Endothelial cell of umbilical vein (primary cell): ENCODE measurements around the gene NRGN. TPM values are rescaled to one million over a fixed set of nuclear protein-coding genes. Genes with fewer than 3 reads are reported as not detected.

Source experiments
- BruUV-seq: library from RNA; stranded (reverse); fragments of 400-500 nt; replicated peaks from 2 replicates; lab custom pipeline; 2021; lab: Mats Ljungman, UMichigan
- CTCF ChIA-PET: fragments of 300-600, 350-600 bp; sonication (Branson Sonifier 250); formaldehyde crosslinking; loops from one replicate; lab custom pipeline; 2021; ENCODE audit warnings: antibody characterized with exemption, inconsistent platforms; lab: Charles Lee
- POLR2A ChIA-PET: fragments of 300-600, 350-600 bp; sonication (Branson Sonifier 250); formaldehyde crosslinking; loops from one replicate; lab custom pipeline; 2021; ENCODE audit warnings: antibody characterized with exemption, inconsistent platforms; lab: Charles Lee
- DNase-seq: peaks from one replicate; pipeline ENCODE4 v3.0.0-alpha.2; 2011; ENCODE audit warnings: low read depth, low spot score
- FAIRE-seq: peaks from 2 replicates; lab custom pipeline; 2011; peaks lifted over from hg19 to GRCh38; lab: Jason Lieb, UNC
- H2AFZ ChIP-seq: 2 replicates; pipeline ENCODE4 v1.6.0; 2012; ENCODE audit warnings: low read depth, low read length, control low read depth, inconsistent platforms
- H3K27ac ChIP-seq: 2 replicates; pipeline ENCODE4 v1.5.1; 2011; ENCODE audit warnings: low read depth, mild to moderate bottlenecking, control low read depth, low read length, moderate library complexity; ENCODE audit not compliant: insufficient read depth
- H3K27me3 ChIP-seq, 2 experiments: 2 replicates each; pipeline versions ENCODE4 v1.6.0 to v1.6.1; 2011; ENCODE audit warnings: low read length in 2 of 2, mixed read lengths in 1 of 2; ENCODE audit not compliant: control insufficient read depth in 2 of 2, insufficient read depth in 2 of 2
- H3K36me3 ChIP-seq, 2 experiments: 2 replicates in 1 of 2; 3 replicates in 1 of 2; pipeline ENCODE4 v1.5.1; 2011; ENCODE audit warnings: low read length in 2 of 2, mild to moderate bottlenecking in 1 of 2, moderate library complexity in 1 of 2; ENCODE audit not compliant: control insufficient read depth in 2 of 2, insufficient read depth in 2 of 2; ENCODE audit errors: extremely low read depth in 1 of 2
- H3K4me1 ChIP-seq: 3 replicates; pipeline ENCODE4 v1.5.1; 2011; ENCODE audit warnings: mild to moderate bottlenecking, low read length; ENCODE audit not compliant: control insufficient read depth, insufficient read depth; ENCODE audit errors: extremely low read depth
- H3K4me2 ChIP-seq: 2 replicates; pipeline ENCODE4 v1.6.1; 2011; ENCODE audit warnings: low read length, control low read depth, mixed read lengths; ENCODE audit not compliant: insufficient read depth
- H3K4me3 ChIP-seq, 3 experiments: fragments of 200-600 bp in 1 of 3; sonication (generic), shearing (Covaris generic) in 1 of 3; replicated peaks in 1 of 3; 2 replicates each; pipeline ENCODE4 v1.5.1; 2011 to 2016; ENCODE audit warnings: control low read depth in 3 of 3, low read length in 3 of 3, mild to moderate bottlenecking in 2 of 3, inconsistent platforms in 1 of 3, low read depth in 1 of 3, moderate library complexity in 1 of 3; ENCODE audit not compliant: insufficient read depth in 1 of 3
- H3K79me2 ChIP-seq: 2 replicates; pipeline ENCODE4 v1.6.0; 2012; ENCODE audit warnings: low read length, inconsistent platforms; ENCODE audit not compliant: control insufficient read depth, insufficient read depth
- H3K9ac ChIP-seq: replicated peaks from 2 replicates; pipeline ENCODE3; 2011; ENCODE audit warnings: low read length, control low read depth; ENCODE audit not compliant: insufficient read depth; ENCODE audit errors: extremely low read depth
- H3K9me1 ChIP-seq: replicated peaks from 3 replicates; pipeline ENCODE4 v1.6.0; 2011; ENCODE audit warnings: mild to moderate bottlenecking, low read length; ENCODE audit not compliant: control insufficient read depth, insufficient read depth; ENCODE audit errors: extremely low read depth
- H3K9me3 ChIP-seq: replicated peaks from 2 replicates; pipeline ENCODE4 v1.5.1; 2012; ENCODE audit warnings: low read length, inconsistent platforms; ENCODE audit not compliant: control insufficient read depth, insufficient read depth
- H4K20me1 ChIP-seq: replicated peaks from 2 replicates; pipeline ENCODE3; 2011; ENCODE audit warnings: mild to moderate bottlenecking, low read length; ENCODE audit not compliant: control insufficient read depth, insufficient read depth; ENCODE audit errors: extremely low read depth
- EZH2 ChIP-seq: IDR thresholded peaks from 2 replicates; pipeline ENCODE4 v1.6.1; 2012; ENCODE audit warnings: borderline replicate concordance, low read depth, mild to moderate bottlenecking, moderate library complexity, low read length, inconsistent platforms; ENCODE audit not compliant: severe bottlenecking
- FOS ChIP-seq: IDR thresholded peaks from 2 replicates; pipeline ENCODE4 v1.6.1; 2011; ENCODE audit warnings: mild to moderate bottlenecking, low read length, moderate library complexity, borderline replicate concordance; ENCODE audit not compliant: insufficient read depth
- GATA2 ChIP-seq: IDR thresholded peaks from 2 replicates; pipeline ENCODE4 v1.7.0; 2011; ENCODE audit warnings: low read depth, mild to moderate bottlenecking, moderate library complexity, mixed read lengths, low read length; ENCODE audit not compliant: insufficient read length, insufficient read depth
- JUN ChIP-seq: IDR thresholded peaks from 2 replicates; pipeline ENCODE4 v1.6.1; 2011; ENCODE audit warnings: borderline replicate concordance, low read depth; ENCODE audit not compliant: insufficient read length, insufficient read depth
- MAX ChIP-seq: IDR thresholded peaks from 2 replicates; pipeline ENCODE4 v1.6.1; 2011; ENCODE audit not compliant: insufficient read depth, insufficient read length
- MYC ChIP-seq: IDR thresholded peaks from one replicate; pipeline ENCODE4 v1.6.1; 2011; ENCODE audit warnings: mild to moderate bottlenecking, low read depth, low read length
- POLR2A ChIP-seq: IDR thresholded peaks from 2 replicates; pipeline ENCODE4 v1.6.1; 2012; ENCODE audit warnings: low read depth, mild to moderate bottlenecking, control low read depth, low read length
- POLR2AphosphoS5 ChIP-seq: IDR thresholded peaks from 2 replicates; pipeline ENCODE4 v1.6.1; 2012; ENCODE audit warnings: low read depth, mild to moderate bottlenecking, control low read depth, low read length, moderate library complexity; ENCODE audit not compliant: insufficient read depth
- dilution Hi-C: fragments of 300-500 bp; cut with MboI; formaldehyde crosslinking; loops from one replicate; pipeline ENCODE4 v1.15.0; 2019; ENCODE audit warnings: low sequenced_read_pairs; ENCODE audit not compliant: extremely low pct_ligation_motif_present
- intact Hi-C: fragments of 100-400 bp; cut with micrococcal nuclease; formaldehyde crosslinking; loops from one replicate; pipeline ENCODE4 v1.10.0; 2022
- polyA plus RNA-seq, 4 experiments: library from polyadenylated mRNA; depleted of rRNA in 3 of 4; stranded (reverse) in 3 of 4; unstranded in 1 of 4; fragments of >200 nt; gene quantifications; 2 replicates each; pipeline versions ENCODE4 v1.2.1 to v1.2.3, GENCODE V29; 2011 to 2012; ENCODE audit warnings: missing spikeins in 1 of 4
- total RNA-seq: library from RNA; stranded (reverse); gene quantifications from 2 replicates; pipeline ENCODE4 v1.2.3, GENCODE V29; 2021
- TF ChIP-seq, protein P1 (sequence below), 2 donors: IDR thresholded peaks; 1 replicate in 1 of 2; 2 replicates in 1 of 2; pipeline ENCODE4 v1.5.1; 2011; ENCODE audit warnings: low read length in 2 of 2, mild to moderate bottlenecking in 2 of 2, moderate library complexity in 2 of 2, control low read depth in 1 of 2, inconsistent platforms in 1 of 2, low read depth in 1 of 2; ENCODE audit not compliant: insufficient read depth in 1 of 2; ENCODE audit errors: extremely low read depth in 1 of 2

The NRGN gene
- total and polyA plus RNA-seq, 2 donors (not counting 3 experiments of a cell fraction or from before 2014, with no cell fraction given), result 29.1 to 33.5 TPM

DNA sequence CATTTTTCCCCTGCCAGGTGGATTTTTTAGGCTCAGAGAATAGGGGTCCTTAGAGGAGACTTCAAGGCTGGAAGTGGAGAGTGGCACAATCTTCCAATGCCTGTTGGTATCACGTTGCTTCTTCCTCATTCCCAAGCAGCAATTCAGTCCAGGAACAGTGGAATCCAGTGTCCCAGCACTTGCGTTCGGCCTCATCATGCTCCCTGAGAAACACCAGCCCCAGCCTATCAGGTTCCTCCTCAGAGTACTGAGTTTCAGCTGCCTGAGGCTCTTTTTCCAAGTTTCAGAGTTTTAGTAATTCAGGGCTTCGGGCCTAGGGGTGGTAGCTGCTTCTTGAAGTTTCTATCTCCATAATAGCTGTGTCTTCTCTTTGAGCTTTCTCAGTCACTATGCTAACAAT lies 31.9 kb upstream of the NRGN start:
- Histone ChIP-seq H2AFZ (no peak overlapping the region), H3K4me3 (no peak overlapping the region), H3K36me3 (no peaks in the 10 kb centered on the region), H3K9ac (no peak overlapping the region), H3K9me3 (no peaks in the 10 kb centered on the region), H3K27ac (no peak overlapping the region), H3K9me1 (no peaks in the 10 kb centered on the region), H3K4me2 (no peak overlapping the region), H4K20me1 (no peaks in the 10 kb centered on the region), H3K27me3 (no peaks in the 10 kb centered on the region), H3K79me2 (no peaks in the 10 kb centered on the region), H3K4me1 (no peaks in the 10 kb centered on the region)
- CTCF ChIA-PET, result no interaction called here
- BruUV-seq, result no TSS peak
- TF ChIP-seq MAX, result no peak
- TF ChIP-seq EZH2, result no peak
- TF ChIP-seq, protein P1, sequence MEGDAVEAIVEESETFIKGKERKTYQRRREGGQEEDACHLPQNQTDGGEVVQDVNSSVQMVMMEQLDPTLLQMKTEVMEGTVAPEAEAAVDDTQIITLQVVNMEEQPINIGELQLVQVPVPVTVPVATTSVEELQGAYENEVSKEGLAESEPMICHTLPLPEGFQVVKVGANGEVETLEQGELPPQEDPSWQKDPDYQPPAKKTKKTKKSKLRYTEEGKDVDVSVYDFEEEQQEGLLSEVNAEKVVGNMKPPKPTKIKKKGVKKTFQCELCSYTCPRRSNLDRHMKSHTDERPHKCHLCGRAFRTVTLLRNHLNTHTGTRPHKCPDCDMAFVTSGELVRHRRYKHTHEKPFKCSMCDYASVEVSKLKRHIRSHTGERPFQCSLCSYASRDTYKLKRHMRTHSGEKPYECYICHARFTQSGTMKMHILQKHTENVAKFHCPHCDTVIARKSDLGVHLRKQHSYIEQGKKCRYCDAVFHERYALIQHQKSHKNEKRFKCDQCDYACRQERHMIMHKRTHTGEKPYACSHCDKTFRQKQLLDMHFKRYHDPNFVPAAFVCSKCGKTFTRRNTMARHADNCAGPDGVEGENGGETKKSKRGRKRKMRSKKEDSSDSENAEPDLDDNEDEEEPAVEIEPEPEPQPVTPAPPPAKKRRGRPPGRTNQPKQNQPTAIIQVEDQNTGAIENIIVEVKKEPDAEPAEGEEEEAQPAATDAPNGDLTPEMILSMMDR (IDR thresholded peaks at IDR 0.05; ENCODE audit: extremely low read depth in 1 of 2, insufficient read depth in 1 of 2, low read depth in 1 of 2, low read length in 2 of 2), result no peak
- TF ChIP-seq MYC, result no peak
- TF ChIP-seq FOS, result no peak
- no peak for TF ChIP-seq POLR2A
- no peak for TF ChIP-seq POLR2AphosphoS5
- TF ChIP-seq GATA2, result no peak
- no peak for TF ChIP-seq JUN
- intact Hi-C loops, result no loop called here
- POLR2A ChIA-PET, result no interaction called here
- dilution Hi-C loops, result no loop called here
- FAIRE-seq, result no peak
- no peak for DNase-seq
